CD4-positive, alpha-beta T cell treated with Interleukin-15 for 1 hour (primary cell): ENCODE results near the gene CA10.

Experiments used
- DNase-seq: peaks from one replicate; pipeline ENCODE4 v3.0.0-alpha.2; 2020

The CA10 gene

DNA sequence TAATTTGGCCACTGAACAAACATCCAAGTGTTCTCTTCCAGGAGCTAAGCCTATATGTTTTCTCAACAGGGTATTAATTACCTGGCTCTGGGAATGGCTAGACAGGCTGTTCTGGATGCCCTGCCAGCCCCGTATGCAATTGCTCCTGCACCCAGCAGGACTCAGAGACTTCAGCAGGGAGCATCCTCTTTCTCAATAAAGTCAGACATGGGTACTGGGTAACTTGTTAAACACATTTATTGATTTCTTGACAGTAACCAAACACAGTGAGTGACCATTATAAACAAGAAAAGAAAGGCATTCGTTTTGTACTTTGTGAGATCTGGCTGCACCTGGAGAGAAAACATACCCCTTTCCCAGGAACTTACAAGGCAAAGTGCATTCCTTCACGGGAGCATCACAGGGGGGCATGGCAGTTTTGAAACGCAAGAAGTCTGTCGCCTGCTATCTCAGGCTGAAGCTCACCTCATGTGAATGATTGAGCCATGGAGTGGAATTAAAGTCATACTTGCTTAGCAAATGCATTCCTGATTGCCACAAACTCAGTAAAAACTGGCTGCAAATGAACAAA lies 528.3 kb downstream of the CA10 start:
- DNase-seq, result no peak

DNA sequence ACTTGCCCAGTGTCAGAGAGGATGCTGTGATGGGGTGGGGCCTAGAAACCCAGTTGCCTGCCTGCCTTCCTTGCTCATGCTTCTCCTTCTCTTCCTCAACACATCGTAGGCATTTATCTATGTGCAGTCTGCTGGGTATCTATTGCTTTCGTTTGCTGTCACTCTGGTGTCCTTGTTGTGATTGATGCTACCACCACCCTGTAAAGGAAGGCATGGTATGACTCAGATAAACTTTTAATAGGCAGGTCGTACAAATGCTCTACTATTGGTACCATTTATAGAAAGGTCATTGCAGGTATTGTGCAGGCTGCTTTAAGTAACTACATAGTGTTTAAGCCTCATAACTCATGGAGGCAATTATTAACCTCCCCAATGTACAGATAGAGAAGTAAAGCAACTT lies 529.3 kb downstream of the CA10 start:
- no peak for DNase-seq

DNA sequence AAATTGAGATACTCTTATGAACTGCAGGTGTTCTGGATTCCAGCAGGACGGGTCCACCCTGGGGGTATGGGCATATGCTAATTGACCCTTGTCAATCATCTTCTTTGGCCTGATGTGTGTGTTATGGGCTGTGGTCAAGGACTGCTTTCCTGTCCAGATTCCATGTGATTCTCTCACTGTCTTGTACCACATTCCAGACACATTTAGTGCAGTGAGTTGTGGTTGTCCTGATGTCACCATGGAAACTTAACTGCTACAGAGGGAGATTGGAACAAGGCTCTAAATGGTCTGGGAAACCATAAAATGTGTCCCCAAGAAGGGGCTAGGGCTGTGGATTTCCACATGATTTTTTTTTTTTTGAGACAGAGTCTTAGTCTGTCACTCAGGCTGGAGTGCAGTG lies 530.7 kb downstream of the CA10 start:
- no peak for DNase-seq

DNA sequence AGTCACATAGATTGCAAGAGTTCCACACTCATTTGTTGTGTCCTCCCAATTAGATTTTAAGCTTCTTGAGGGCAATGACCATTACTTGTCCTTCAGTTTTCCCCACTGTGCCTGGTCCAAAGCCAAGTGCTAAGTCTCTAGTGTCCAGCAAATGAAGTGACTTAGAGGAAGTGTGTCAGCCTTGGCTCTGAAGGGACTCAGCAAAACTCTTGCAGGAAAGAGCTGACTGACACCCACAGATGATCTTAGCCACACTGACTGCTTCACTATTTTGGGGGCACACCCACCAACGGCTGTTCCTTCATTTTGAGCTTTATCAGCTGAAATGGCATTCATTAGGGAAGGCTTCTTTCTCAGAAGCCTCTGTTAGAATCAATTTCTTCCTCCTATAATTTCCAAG lies 540.0 kb downstream of the CA10 start:
- no peak for DNase-seq

DNA sequence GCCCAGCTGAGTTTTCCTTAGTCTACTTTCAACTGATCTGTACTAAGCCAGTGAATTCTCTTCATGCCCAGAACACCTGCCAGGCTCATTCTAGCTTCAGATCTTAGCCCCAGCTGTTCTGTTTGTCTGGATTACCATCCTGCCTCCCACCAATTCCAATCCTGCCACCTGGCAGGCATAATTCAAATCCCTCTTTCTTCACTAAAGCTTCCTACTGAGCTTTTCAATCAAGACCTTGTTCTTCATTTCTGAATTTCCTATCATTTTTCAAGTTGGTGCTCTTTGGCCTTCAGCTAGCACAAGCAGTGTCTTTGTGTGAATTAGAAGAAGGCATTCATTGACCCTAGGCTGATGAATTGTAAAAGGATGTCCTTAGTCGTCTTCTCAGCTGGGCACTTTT lies 540.5 kb downstream of the CA10 start:
- DNase-seq, result no peak

DNA sequence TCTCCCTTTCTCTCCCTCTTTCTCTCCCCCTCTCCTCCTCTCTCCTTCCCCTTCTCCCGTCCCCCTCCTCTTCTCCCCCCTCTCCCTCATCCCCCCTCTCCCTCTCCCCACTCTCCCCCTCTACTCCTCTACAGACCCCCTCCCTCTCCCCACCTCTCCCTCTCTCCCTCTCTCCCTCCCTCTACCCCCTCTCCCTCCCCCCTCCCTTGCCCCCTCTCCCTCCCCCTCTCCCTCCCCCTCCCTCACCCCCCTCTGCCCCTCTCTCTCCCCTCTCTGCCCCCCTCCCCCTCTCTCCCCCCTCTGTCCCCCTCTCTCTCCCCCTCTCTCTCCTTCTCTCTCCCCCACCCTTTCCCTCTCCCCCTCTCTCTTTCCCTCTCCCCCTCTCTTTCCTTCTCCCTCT lies 545.3 kb downstream of the CA10 start:
- no peak for DNase-seq

DNA sequence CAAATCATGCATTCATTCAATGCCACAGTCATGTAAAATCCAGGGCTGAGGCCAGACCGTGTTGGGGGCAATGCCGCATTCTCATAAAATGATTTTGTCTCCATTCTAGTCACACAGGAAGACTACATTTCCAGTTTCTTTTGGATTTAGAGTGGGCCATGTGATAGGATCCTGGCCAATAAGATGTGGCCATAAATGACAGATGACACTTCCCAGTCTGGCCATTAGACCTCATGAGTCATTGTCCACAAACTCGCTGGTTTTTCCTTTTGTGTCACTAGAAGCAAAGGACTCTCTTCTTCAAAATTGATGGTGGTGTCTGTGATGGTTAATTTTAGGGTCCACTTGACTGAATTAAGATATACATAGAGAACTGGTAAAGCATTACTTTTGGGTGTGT lies 545.8 kb downstream of the CA10 start:
- DNase-seq, result no peak

DNA sequence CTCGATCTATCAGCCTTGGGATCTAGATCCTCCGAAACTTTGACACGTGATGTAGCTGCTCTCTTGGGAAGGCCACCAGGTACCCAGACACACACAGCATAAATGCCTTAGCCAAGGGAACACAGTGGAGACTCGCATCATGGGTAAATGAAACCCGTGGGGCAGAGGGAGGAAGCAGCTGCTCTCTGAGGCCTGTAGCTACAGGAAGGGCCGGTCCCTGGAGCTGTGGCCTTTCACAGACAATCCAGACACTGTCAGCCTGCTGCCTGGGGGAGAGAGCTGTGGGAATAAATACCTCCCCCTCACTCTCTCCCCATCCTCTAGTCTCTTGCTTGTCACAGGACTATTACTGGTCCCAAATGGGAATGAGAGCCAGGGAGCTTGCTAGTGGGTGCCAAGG lies 546.9 kb downstream of the CA10 start:
- DNase-seq, result no peak

DNA sequence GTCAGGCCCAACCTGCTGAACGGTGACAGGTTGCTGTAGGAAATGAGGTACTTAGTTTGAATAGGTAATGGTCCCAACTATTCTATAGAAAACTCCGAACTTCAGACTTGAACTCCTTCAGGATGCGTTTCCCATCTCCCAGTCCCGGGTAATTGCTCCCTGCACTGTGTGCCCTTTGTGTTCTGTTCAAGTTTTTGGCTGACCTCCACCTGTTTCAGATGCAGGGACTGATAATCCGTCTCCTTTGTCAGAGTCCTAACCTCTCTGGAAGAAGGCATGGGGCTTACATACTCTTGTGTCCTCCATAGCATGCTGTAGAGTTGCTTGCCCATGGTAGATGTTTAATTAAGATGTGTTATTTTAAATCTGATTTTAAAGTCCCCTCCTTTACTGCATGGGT lies 547.7 kb downstream of the CA10 start:
- DNase-seq, result no peak

DNA sequence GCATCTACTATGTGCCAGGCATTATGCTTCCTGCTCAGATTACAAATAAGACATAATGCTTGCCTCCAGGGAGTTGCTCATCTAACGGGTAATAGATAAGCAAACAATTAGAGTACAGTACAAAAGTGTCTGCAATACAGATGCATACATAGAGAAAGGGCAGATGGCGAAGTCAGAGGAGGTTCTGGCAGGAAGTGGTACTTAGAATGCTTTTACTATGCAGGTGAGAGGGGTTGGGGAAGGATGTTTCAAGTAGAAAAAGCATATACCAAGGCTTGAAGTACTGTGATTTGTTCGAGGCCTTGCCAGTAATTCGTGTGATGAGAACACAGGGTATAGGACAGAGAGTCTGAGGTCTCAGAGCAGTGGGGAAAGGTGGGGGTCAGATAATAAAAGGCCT lies 548.4 kb downstream of the CA10 start:
- DNase-seq, result no peak

DNA sequence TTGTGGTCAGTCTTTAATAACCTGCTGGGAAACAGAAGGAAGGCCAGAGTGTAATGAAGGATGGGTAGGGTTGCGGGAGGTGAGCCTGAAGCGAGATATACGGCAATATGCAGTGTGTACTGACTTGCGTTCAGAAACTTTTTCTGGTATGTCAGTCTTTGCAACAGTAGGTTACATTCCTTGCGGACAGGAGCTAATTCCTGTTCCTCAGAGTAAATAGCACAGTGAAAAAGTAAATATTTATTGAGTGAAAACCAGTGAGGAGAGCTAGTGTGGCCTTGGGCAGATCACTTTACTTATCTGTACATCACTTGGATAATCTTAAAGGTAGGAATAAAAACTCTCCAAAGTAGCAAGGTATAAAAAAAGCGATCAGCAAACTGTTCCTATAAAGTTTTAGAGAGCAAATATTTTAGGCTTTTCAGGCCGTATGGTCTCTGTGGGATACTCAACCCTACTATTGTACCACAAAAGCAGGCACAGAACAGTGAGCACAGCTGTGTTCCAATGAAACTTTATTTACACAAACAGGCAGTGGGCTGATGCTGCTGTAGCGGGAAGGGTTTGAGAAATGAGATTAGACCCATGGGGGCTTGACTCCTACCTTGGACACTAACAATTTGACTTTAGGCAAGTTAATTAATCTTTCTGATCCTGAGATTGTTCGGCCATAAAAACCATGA lies 550.1 kb downstream of the CA10 start:
- no peak for DNase-seq

DNA sequence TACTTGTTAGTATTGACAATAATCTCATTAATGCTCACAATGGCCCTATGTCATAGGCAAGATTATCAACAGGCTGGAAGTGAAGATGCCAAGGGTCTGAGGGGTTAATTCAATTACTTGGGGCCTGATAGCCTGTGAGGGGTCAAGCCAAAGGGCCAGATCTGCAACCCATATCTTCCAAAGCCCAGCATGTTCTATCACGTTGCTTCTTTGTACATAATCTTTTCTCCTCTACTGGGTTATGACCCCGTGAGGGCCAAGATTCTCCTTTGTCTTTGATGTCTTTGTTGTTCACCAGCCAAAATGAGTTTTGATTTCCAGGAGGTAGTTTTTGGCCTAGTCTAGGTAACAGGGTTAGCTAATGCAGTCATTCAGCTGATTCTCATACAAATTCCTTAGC lies 551.0 kb downstream of the CA10 start:
- no peak for DNase-seq

DNA sequence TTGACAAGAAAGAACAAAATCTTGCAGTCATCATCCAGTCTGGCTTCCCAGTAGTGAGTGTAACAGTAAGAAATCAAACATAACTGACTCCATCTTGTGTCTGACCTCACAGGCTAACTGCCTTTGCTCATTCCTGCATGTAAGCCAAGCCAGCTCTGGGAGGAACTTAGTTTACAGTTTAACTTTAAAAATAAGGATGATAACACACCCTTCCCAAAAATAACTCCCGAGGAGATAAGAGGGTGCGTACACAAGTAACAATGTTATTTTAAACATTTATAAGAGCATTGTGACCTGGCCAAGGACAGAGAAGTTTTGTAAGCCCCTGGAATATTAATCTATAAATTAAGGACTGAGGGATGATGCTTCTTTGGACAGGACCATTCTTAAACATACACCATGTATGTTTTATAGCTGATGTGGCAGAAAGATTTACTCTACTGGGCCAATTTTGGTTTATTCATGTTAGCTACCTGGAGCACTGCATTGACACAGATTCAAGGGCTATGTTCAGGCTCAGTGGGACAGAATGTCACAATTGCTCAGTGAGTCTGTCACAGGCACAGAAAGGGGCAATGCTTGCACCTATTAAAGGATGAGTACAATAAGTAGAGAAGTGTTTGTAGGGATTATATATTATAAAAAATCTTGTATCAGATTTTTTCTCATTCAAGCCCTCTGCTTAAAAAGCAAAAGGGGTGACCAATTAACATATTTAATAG lies 554.1 kb downstream of the CA10 start:
- DNase-seq, result no peak

DNA sequence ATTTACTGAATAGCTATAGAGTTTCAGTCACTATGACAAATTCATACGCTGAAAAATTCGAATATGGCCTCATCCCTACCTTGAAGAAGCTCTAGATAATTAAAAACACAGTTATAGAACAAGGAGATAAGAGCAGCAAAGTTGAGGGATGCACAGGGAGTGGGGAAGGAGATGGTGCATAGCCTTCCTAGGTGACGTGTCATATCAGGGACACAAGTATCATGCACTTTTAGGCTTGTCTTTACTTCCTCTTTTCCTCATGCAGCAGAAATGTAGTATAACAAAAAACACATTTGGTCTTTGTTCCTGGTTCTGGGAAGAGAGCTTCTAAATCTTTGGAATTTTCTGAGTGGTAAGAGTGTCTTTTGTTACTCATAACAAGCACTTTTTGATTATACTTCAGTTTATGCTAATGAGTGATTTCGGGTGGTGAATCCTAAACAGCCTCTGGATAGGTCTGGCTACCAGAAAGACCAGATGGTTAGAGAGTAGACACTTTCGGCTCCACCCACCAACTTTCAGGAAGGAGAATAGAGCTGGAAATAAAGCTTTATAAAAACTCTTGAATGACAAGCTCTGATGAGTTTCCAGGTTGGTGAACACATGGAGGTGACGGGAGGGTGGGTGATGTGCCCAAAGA lies 556.8 kb downstream of the CA10 start:
- DNase-seq, result no peak

DNA sequence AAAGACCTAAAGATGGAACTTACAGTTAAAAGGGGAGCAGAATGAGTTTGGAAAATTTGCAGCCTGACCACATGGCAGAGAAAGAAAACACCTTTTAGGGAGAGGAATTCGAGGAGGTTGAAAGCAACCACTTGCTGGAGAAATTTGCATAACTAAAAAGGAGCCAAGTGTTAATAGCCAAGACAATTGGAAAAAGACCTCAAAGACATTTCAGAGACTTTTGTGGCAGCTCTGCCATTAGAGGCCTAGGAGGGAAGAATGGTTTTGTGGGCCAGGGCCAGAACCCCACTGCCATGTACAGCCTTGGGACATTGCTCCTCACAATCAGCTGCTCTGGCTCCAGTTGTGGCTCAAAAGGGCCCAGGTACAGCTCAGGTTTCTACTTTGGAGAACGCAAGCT lies 559.7 kb downstream of the CA10 start:
- DNase-seq, result no peak

DNA sequence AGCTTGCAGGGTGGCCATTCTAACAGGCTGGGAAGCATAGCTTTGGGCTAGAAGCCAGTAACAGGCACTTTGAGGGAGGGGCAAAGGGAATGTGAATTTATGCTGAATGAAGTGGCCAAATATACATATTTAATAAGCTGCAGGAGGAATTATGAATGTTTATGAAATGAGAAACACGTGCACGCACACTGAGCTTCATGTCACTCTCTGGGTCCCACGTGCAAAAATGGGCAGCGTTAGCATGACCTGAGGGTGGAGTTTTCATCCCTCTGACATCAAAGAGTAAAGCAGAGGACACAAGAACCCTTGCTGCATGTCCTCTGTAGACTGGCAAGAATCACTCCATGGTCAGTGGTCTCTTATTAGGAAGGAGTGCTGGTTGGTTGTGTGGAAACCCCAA lies 561.2 kb downstream of the CA10 start:
- DNase-seq, result no peak

DNA sequence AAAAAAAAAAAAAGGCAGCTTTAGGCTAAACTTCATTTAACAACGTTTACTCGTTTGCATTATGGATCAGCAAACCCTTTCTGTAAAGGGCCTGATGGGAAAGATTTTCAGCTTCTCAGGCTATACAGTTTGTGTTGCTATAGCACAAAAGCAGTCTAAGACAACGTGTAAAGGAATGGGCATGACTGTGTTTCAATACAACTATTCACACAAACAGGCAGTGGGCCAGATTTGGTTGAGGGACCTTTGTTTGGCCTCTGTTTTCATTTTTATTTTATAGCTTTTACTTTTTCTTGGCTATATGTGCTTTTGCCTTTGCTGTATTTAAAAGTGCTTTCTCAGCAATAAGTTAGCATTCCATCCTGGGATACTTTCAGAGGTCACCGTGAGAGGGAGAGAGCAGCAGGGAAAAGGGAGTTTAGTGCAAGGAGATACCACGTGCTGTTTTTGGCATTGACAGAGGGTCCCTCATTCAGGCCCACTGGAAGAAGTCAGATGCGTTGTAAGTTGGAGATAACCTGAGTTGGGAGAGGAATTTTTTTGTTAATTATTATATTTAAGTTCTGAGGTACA lies 562.6 kb downstream of the CA10 start:
- no peak for DNase-seq

DNA sequence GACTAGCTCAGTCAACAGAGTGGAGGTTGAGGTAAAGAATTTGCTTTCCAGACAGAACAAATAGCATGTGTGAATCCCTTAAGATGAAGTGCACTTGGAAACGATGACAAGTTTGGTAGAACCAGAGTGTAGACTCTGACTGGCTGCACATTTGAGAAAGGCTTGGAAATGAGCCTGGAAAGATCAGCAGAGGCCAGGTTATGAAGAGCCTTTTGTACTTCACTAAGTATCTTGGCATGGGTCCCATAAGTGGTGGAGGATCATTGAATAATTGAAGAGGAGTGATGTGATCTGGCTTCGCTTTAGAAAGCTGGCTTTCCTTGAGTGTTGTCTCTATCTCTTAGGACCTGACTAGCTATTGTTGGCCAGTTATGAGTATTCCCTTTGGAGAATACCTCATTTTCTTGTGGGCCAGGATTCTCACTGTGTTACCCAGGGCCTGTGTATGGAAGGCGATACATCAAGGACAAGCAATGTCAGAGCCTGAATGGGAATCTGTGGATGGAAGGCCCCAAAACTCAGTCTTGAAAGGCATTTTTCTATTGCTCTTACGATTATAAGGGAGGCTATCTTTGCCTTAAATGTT lies 568.4 kb downstream of the CA10 start:
- DNase-seq, result no peak

DNA sequence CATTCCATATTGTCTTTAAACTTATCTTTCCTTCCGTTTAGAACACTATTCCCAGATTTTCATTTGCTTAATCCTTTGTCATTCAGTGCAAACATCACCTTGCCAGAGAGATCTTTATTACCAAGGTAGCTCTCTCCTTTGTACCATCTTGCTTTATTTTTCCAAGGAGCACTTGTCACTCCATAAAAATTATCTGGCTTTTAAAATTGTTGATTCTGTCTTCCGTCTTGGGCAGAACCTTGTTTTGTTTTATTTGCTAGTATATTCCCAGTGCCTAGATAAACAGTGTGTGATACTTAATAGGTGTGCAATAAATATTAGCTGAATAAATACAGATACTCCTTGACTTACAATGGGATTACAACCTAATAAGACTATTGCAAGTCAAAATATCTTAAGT lies 570.5 kb downstream of the CA10 start:
- DNase-seq, result no peak

DNA sequence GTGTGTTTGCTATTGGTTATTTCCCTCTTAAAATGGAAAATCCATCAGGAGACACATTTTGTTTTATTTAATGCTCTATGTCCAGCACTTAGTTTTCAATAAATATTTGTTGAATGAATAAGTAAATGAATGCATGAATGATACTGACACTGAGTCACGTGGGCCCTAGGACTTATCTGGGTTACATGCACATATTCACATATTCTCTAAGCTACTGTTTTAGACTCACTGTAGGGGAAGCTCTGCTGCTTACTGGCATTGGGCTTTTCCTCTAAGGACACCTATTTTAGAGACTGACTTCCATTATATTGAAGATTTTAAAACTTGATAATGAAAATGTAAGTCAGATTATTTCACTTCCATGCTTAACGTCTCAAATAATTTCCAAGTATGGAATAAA lies 571.0 kb downstream of the CA10 start:
- no peak for DNase-seq

DNA sequence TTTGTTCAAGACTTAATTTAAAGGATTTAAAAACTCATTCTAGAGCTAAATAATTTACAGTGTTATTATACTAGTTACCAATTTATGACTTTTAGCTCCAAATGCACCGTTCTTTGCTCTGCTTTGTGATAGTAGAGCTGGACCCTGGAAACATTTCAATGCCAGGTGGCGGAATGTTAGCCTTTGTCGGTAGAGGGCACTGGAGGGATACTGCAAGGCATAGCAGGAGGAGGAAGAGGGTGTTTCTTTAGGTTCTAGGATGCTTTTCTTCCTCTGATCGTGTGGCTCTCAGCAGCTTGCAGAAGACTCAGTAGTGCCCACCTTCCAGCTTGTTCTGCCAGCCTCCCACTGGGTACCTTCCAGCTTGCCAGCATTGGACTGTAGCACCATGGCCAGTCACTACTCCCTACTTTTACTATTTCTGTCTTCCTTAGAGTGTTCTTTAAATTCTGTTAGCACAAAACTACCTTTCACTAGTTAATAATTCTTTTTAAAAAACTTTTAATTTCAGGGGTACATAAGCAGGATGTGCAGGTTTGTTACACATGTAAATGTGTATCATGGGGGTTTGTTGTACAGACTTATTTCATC lies 572.9 kb downstream of the CA10 start:
- DNase-seq, result no peak

DNA sequence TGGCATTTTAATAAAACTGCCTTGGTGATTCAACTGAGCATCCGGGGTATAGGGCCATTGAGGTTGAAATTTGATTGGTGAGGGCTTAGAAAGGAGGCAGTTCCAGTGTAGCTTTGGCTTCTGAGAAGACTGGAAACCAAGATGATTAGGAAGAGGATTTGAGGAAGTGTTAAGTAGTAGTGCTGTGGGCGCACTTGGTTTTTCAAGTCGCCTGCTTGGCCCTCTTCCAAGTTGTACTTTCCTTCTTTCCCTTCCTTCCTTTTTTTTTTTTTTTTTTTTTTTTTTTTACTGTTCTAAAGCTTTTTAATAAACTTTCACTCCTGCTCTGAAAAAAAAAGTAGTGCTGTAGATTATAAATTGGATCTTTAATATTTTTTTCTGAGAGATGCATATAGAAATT lies 577.6 kb downstream of the CA10 start:
- no peak for DNase-seq
